ENCODE results near the gene ABLIM3. TPM values are rescaled to one million over a fixed set of nuclear protein-coding genes. Genes with fewer than 3 reads are reported as not detected.

ABLIM3 gene
- total RNA-seq, 1 donor from 2014 or later, result 0.64 TPM

GRCh38 chr5:149140197-149141002, 893 bp upstream of the ABLIM3 start:
- no peaks in the 10 kb centered on the region for H3K9me3 Mint-ChIP-seq (ENCODE audit: unreplicated experiment)
- TF ChIP-seq CTCF (IDR thresholded peaks at IDR 0.05), result no peak
- peaks cover 13% of the 10 kb centered on the region for H3K4me1 Mint-ChIP-seq (ENCODE audit: unreplicated experiment)
- peak overlapping the region; percentile 42 for H3K4me3 Mint-ChIP-seq (ENCODE audit: unreplicated experiment)
- H3K36me3 Mint-ChIP-seq (ENCODE audit: unreplicated experiment), result no peaks in the 10 kb centered on the region
- H3K27ac Mint-ChIP-seq (ENCODE audit: unreplicated experiment), result no peak overlapping the region
- no peak for DNase-seq (ENCODE audit: extremely low spot score, unreplicated experiment)
- H3K27me3 Mint-ChIP-seq (ENCODE audit: unreplicated experiment), result no peaks in the 10 kb centered on the region

GRCh38 chr5:149141957-149142851, 911 bp downstream of the ABLIM3 start:
- H3K27ac Mint-ChIP-seq (ENCODE audit: unreplicated experiment), result no peak overlapping the region
- H3K4me1 Mint-ChIP-seq (ENCODE audit: unreplicated experiment), result peaks cover 9% of the 10 kb centered on the region
- peaks cover 3% of the 10 kb centered on the region for H3K27me3 Mint-ChIP-seq (ENCODE audit: unreplicated experiment)
- H3K4me3 Mint-ChIP-seq (ENCODE audit: unreplicated experiment), result peak overlapping the region; percentile 64
- no peaks in the 10 kb centered on the region for H3K9me3 Mint-ChIP-seq (ENCODE audit: unreplicated experiment)
- TF ChIP-seq CTCF (IDR thresholded peaks at IDR 0.05), result no peak
- no peak for DNase-seq (ENCODE audit: extremely low spot score, unreplicated experiment)
- no peaks in the 10 kb centered on the region for H3K36me3 Mint-ChIP-seq (ENCODE audit: unreplicated experiment)

- Mint-ChIP-seq H3K4me3 (ENCODE audit: unreplicated experiment) (no peak overlapping the region), H3K36me3 (ENCODE audit: unreplicated experiment) (no peaks in the 10 kb centered on the region), H3K27me3 (ENCODE audit: unreplicated experiment) (peaks cover 3% of the 10 kb centered on the region), H3K4me1 (ENCODE audit: unreplicated experiment) (peaks cover 9% of the 10 kb centered on the region), H3K27ac (ENCODE audit: unreplicated experiment) (no peak overlapping the region), H3K9me3 (ENCODE audit: unreplicated experiment) (no peaks in the 10 kb centered on the region)
- no peak for DNase-seq (ENCODE audit: extremely low spot score, unreplicated experiment)
- TF ChIP-seq CTCF (IDR thresholded peaks at IDR 0.05), result no peak
Measured at GRCh38 chr5:149143470-149143869, 2.2 kb downstream of the ABLIM3 start.

GRCh38 chr5:149144637-149145036, 3.3 kb downstream of the ABLIM3 start:
- no peaks in the 10 kb centered on the region for H3K9me3 Mint-ChIP-seq (ENCODE audit: unreplicated experiment)
- no peaks in the 10 kb centered on the region for H3K36me3 Mint-ChIP-seq (ENCODE audit: unreplicated experiment)
- H3K27me3 Mint-ChIP-seq (ENCODE audit: unreplicated experiment), result peaks cover 3% of the 10 kb centered on the region
- no peak overlapping the region for H3K4me3 Mint-ChIP-seq (ENCODE audit: unreplicated experiment)
- peaks cover 9% of the 10 kb centered on the region for H3K4me1 Mint-ChIP-seq (ENCODE audit: unreplicated experiment)
- no peak for DNase-seq (ENCODE audit: extremely low spot score, unreplicated experiment)
- no peak overlapping the region for H3K27ac Mint-ChIP-seq (ENCODE audit: unreplicated experiment)
- no peak for TF ChIP-seq CTCF (IDR thresholded peaks at IDR 0.05)

- Mint-ChIP-seq H3K9me3 (ENCODE audit: unreplicated experiment) (no peaks in the 10 kb centered on the region), H3K27ac (ENCODE audit: unreplicated experiment) (no peak overlapping the region), H3K4me3 (ENCODE audit: unreplicated experiment) (no peak overlapping the region), H3K27me3 (ENCODE audit: unreplicated experiment) (peaks cover 3% of the 10 kb centered on the region), H3K36me3 (ENCODE audit: unreplicated experiment) (no peaks in the 10 kb centered on the region), H3K4me1 (ENCODE audit: unreplicated experiment) (peaks cover 9% of the 10 kb centered on the region)
- no peak for TF ChIP-seq CTCF (IDR thresholded peaks at IDR 0.05)
- no peak for DNase-seq (ENCODE audit: extremely low spot score, unreplicated experiment)
Measured at GRCh38 chr5:149145138-149145537, 3.8 kb downstream of the ABLIM3 start.
